ENCODE data around the gene SMARCA4.
"Not testable (repeated sequence)": the region's sequence is repeated elsewhere in the genome, so short reads cannot be mapped to it uniquely, and the experiment has no call there.

The SMARCA4 gene

DNA sequence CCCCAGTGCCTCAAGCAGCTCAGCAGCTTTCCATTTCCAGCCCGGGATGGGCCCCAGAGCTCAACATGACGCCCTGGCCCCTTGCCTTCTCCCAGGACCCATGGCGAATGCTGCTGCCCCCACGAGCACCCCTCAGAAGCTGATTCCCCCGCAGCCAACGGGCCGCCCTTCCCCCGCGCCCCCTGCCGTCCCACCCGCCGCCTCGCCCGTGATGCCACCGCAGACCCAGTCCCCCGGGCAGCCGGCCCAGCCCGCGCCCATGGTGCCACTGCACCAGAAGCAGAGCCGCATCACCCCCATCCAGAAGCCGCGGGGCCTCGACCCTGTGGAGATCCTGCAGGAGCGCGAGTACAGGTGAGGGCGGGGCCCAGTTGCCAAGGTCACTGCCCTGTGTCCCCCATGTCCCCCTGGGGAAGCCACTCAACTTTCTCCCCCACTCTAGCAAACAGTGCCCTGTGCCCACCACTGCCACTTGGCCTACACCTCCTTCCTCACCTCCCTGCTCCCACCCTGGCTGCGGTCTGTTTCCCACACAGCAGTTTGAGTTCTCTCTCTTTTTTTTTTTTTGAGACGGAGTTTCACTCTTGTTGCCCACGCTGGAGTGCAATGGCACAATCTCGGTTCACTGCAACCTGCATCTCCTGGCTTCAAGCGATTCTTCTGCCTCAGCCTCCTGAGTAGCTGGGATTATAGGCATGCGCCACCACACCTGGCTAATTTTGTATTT, 26.9 kb downstream of the SMARCA4 start:
- H3K9me3 ChIP-seq (ENCODE audit: control insufficient read depth, low read length) = no peaks in the 10 kb centered on the region
- no peaks in the 10 kb centered on the region for H3K27me3 ChIP-seq (ENCODE audit: control insufficient read depth, insufficient read depth, low read length)
- peaks cover 18% of the 10 kb centered on the region for H3K36me3 ChIP-seq (ENCODE audit: control insufficient read depth, insufficient read depth, low read length)
- no peak overlapping the region for H3K9ac ChIP-seq (ENCODE audit: low read length)
- H3K4me1 ChIP-seq (ENCODE audit: control insufficient read depth, insufficient read depth, low read length) = no peaks in the 10 kb centered on the region
- no peak overlapping the region for H3K4me3 ChIP-seq (ENCODE audit: low read length)

DNA sequence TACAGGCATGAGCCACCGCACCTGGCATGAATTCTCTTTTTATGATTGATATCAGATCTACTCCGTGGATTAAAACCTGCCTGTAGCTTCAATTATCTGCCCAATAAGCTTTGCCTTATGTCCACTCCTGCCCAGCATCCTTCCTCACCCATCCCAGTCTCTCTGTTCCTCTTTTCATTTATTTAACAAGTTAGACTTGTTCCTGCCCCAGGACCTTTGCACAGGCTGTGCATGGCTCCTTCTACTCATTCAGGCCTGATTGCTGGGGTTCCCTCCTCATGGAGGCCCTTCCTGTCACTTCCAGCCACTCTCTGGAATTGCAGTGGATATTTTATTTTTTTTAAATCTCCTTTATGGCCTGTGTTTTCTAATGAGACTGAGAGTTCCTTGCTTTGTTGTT, 27.6 kb downstream of the SMARCA4 start:
- Histone ChIP-seq H3K4me3 (ENCODE audit: low read length) (no peak overlapping the region), H3K9me3 (ENCODE audit: control insufficient read depth, low read length) (no peaks in the 10 kb centered on the region), H3K9ac (ENCODE audit: low read length) (no peak overlapping the region), H3K36me3 (ENCODE audit: control insufficient read depth, insufficient read depth, low read length) (peaks cover 18% of the 10 kb centered on the region), H3K4me1 (ENCODE audit: control insufficient read depth, insufficient read depth, low read length) (no peaks in the 10 kb centered on the region), H3K27me3 (ENCODE audit: control insufficient read depth, insufficient read depth, low read length) (no peaks in the 10 kb centered on the region)

GRCh38 chr19:10988921-10989320, 28.1 kb downstream of the SMARCA4 start:
- H3K9me3 ChIP-seq (ENCODE audit: control insufficient read depth, low read length) = no peaks in the 10 kb centered on the region
- peaks cover 18% of the 10 kb centered on the region for H3K36me3 ChIP-seq (ENCODE audit: control insufficient read depth, insufficient read depth, low read length)
- no peak overlapping the region for H3K4me3 ChIP-seq (ENCODE audit: low read length)
- no peaks in the 10 kb centered on the region for H3K4me1 ChIP-seq (ENCODE audit: control insufficient read depth, insufficient read depth, low read length)
- H3K27me3 ChIP-seq (ENCODE audit: control insufficient read depth, insufficient read depth, low read length) = no peaks in the 10 kb centered on the region
- no peak overlapping the region for H3K9ac ChIP-seq (ENCODE audit: low read length)

- Histone ChIP-seq H3K4me3 (ENCODE audit: low read length) (no peak overlapping the region), H3K4me1 (ENCODE audit: control insufficient read depth, insufficient read depth, low read length) (no peaks in the 10 kb centered on the region), H3K9ac (ENCODE audit: low read length) (no peak overlapping the region), H3K36me3 (ENCODE audit: control insufficient read depth, insufficient read depth, low read length) (peaks cover 32% of the 10 kb centered on the region), H3K27me3 (ENCODE audit: control insufficient read depth, insufficient read depth, low read length) (no peaks in the 10 kb centered on the region), H3K9me3 (ENCODE audit: control insufficient read depth, low read length) (no peaks in the 10 kb centered on the region)
Measured at GRCh38 chr19:10991076-10991475, 30.2 kb downstream of the SMARCA4 start.

- Histone ChIP-seq H3K9ac (ENCODE audit: low read length) (no peak overlapping the region), H3K4me3 (ENCODE audit: low read length) (no peak overlapping the region), H3K36me3 (ENCODE audit: control insufficient read depth, insufficient read depth, low read length) (peaks cover 32% of the 10 kb centered on the region), H3K4me1 (ENCODE audit: control insufficient read depth, insufficient read depth, low read length) (no peaks in the 10 kb centered on the region), H3K27me3 (ENCODE audit: control insufficient read depth, insufficient read depth, low read length) (no peaks in the 10 kb centered on the region), H3K9me3 (ENCODE audit: control insufficient read depth, low read length) (no peaks in the 10 kb centered on the region)
Measured at GRCh38 chr19:10991521-10992081, 30.8 kb downstream of the SMARCA4 start.

GRCh38 chr19:10992174-10992573, 31.3 kb downstream of the SMARCA4 start:
- H3K9me3 ChIP-seq (ENCODE audit: control insufficient read depth, low read length); H3K27me3 ChIP-seq (ENCODE audit: control insufficient read depth, insufficient read depth, low read length); H3K9ac ChIP-seq (ENCODE audit: low read length); H3K4me1 ChIP-seq (ENCODE audit: control insufficient read depth, insufficient read depth, low read length); H3K4me3 ChIP-seq (ENCODE audit: low read length): not testable (repeated sequence)
- H3K36me3 ChIP-seq (ENCODE audit: control insufficient read depth, insufficient read depth, low read length) = peaks cover 32% of the 10 kb centered on the region

GRCh38 chr19:10995926-10996600, 35.2 kb downstream of the SMARCA4 start:
- Histone ChIP-seq H3K27me3 (ENCODE audit: control insufficient read depth, insufficient read depth, low read length) (no peaks in the 10 kb centered on the region), H3K9ac (ENCODE audit: low read length) (no peak overlapping the region), H3K36me3 (ENCODE audit: control insufficient read depth, insufficient read depth, low read length) (peaks cover 26% of the 10 kb centered on the region), H3K9me3 (ENCODE audit: control insufficient read depth, low read length) (no peaks in the 10 kb centered on the region), H3K4me1 (ENCODE audit: control insufficient read depth, insufficient read depth, low read length) (no peaks in the 10 kb centered on the region), H3K4me3 (ENCODE audit: low read length) (no peak overlapping the region)

DNA sequence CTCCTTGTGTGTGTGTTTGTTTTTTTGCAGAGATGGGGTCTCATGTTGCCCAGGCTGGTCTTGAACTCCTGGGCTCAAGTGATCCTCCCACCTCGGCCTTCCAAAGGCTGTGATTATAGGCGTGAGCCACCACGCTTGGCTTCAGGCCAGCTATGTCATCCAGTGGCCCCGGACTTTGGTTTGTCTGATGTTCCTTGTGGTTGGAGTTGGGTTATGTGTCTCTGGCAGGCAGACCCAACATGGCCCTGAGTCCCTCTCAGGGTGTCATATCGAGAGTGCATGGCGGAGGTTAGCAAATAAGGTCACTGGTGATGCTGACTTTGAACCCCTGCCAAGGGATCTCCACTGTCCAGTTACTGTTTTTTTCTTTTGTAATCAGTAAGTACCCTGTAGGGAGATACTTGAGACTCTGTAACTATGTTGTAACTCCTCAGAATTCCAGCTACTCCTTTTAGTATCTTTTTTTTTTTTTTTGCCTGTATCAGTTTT, 37.3 kb downstream of the SMARCA4 start:
- Histone ChIP-seq H3K4me3 (ENCODE audit: low read length) (no peak overlapping the region), H3K27me3 (ENCODE audit: control insufficient read depth, insufficient read depth, low read length) (no peaks in the 10 kb centered on the region), H3K9ac (ENCODE audit: low read length) (no peak overlapping the region), H3K36me3 (ENCODE audit: control insufficient read depth, insufficient read depth, low read length) (peaks cover 20% of the 10 kb centered on the region), H3K9me3 (ENCODE audit: control insufficient read depth, low read length) (no peaks in the 10 kb centered on the region), H3K4me1 (ENCODE audit: control insufficient read depth, insufficient read depth, low read length) (no peaks in the 10 kb centered on the region)

DNA sequence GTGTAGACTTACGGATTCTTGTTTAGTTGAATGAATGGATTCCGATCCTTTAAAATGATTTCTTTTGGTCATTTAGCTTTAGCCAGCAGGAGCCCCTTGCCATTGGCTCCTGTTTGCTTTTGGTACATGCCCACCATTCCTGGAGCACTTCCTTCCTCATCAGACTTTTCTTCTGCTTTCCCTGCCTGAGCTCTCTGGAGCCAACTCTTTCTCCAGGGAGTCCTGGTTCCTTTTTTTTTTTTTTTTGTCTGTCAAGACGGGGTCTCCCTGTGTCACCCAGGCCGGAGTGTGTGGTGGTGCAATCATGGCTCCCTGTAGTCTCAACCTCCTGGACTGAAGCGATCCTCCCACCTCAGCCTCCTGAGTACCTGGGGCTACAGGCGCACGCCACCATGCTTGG, 37.8 kb downstream of the SMARCA4 start:
- no peaks in the 10 kb centered on the region for H3K27me3 ChIP-seq (ENCODE audit: control insufficient read depth, insufficient read depth, low read length)
- H3K9ac ChIP-seq (ENCODE audit: low read length) = no peak overlapping the region
- H3K36me3 ChIP-seq (ENCODE audit: control insufficient read depth, insufficient read depth, low read length) = peaks cover 20% of the 10 kb centered on the region
- H3K4me1 ChIP-seq (ENCODE audit: control insufficient read depth, insufficient read depth, low read length) = no peaks in the 10 kb centered on the region
- no peaks in the 10 kb centered on the region for H3K9me3 ChIP-seq (ENCODE audit: control insufficient read depth, low read length)
- no peak overlapping the region for H3K4me3 ChIP-seq (ENCODE audit: low read length)

GRCh38 chr19:11005521-11005920, 44.7 kb downstream of the SMARCA4 start:
- H3K27me3 ChIP-seq (ENCODE audit: control insufficient read depth, insufficient read depth, low read length) = no peaks in the 10 kb centered on the region
- H3K4me1 ChIP-seq (ENCODE audit: control insufficient read depth, insufficient read depth, low read length) = no peaks in the 10 kb centered on the region
- no peak overlapping the region for H3K9ac ChIP-seq (ENCODE audit: low read length)
- H3K4me3 ChIP-seq (ENCODE audit: low read length) = no peak overlapping the region
- peaks cover 9% of the 10 kb centered on the region for H3K36me3 ChIP-seq (ENCODE audit: control insufficient read depth, insufficient read depth, low read length)
- no peaks in the 10 kb centered on the region for H3K9me3 ChIP-seq (ENCODE audit: control insufficient read depth, low read length)

DNA sequence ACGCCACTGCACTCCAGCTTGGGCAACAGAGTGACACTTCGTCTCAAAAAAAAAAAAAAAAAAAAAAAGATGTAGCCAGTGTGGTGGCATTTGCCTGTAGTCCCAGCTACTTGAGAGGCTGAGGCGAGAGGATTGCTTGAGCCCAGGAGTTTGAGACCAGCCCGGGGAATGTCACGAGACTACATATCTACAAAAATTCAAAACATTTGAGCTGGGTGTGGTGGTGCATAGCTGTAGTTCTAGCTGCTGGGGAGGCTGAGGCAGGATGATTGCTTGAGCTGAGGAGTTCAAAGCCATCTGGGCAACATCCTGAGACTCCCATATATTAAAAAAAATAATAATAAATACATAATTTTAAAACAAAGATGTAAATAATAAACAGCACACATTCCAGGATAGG, 46.6 kb downstream of the SMARCA4 start:
- H3K4me3 ChIP-seq (ENCODE audit: low read length) = no peak overlapping the region
- no peaks in the 10 kb centered on the region for H3K27me3 ChIP-seq (ENCODE audit: control insufficient read depth, insufficient read depth, low read length)
- no peaks in the 10 kb centered on the region for H3K4me1 ChIP-seq (ENCODE audit: control insufficient read depth, insufficient read depth, low read length)
- H3K9ac ChIP-seq (ENCODE audit: low read length) = no peak overlapping the region
- no peaks in the 10 kb centered on the region for H3K9me3 ChIP-seq (ENCODE audit: control insufficient read depth, low read length)
- peaks cover 9% of the 10 kb centered on the region for H3K36me3 ChIP-seq (ENCODE audit: control insufficient read depth, insufficient read depth, low read length)

GRCh38 chr19:11007962-11008532, 47.2 kb downstream of the SMARCA4 start:
- Histone ChIP-seq H3K36me3 (ENCODE audit: control insufficient read depth, insufficient read depth, low read length) (peaks cover 9% of the 10 kb centered on the region), H3K9me3 (ENCODE audit: control insufficient read depth, low read length) (no peaks in the 10 kb centered on the region), H3K27me3 (ENCODE audit: control insufficient read depth, insufficient read depth, low read length) (no peaks in the 10 kb centered on the region), H3K4me1 (ENCODE audit: control insufficient read depth, insufficient read depth, low read length) (no peaks in the 10 kb centered on the region), H3K9ac (ENCODE audit: low read length) (no peak overlapping the region), H3K4me3 (ENCODE audit: low read length) (no peak overlapping the region)
